ENCODE data around the gene APOA5. TPM values are rescaled to one million over a fixed set of nuclear protein-coding genes. Genes with fewer than 3 reads are reported as not detected.
A peak's percentile ranks its signal among the peaks of the same experiment; 100 is the strongest.

Gene APOA5
- total RNA-seq, 1 donor: not detected

DNA sequence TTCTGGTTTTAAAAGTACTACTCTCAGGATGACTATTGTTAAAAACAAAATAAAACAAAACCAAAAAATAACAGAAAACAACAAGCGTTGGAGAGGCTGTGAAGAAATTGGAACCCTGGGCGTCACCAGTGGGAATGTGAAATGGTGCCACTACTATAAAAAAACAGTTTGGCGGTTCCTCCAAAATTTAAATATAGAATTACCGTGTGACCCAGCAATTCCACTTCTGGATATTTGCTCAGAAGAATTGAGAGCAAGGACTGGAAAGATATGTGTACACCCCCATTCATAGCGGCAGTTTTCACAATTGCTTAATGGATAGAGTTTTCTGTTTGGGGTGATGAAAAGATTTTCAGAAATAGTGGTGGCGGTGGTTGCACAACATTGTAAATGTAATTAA lies 22.8 kb upstream of the APOA5 start:
- DNase-seq (ENCODE audit: low read depth): no peak
- no peak overlapping the region for H3K4me3 ChIP-seq (ENCODE audit: low read depth, low read length)
- TF ChIP-seq, protein P1, sequence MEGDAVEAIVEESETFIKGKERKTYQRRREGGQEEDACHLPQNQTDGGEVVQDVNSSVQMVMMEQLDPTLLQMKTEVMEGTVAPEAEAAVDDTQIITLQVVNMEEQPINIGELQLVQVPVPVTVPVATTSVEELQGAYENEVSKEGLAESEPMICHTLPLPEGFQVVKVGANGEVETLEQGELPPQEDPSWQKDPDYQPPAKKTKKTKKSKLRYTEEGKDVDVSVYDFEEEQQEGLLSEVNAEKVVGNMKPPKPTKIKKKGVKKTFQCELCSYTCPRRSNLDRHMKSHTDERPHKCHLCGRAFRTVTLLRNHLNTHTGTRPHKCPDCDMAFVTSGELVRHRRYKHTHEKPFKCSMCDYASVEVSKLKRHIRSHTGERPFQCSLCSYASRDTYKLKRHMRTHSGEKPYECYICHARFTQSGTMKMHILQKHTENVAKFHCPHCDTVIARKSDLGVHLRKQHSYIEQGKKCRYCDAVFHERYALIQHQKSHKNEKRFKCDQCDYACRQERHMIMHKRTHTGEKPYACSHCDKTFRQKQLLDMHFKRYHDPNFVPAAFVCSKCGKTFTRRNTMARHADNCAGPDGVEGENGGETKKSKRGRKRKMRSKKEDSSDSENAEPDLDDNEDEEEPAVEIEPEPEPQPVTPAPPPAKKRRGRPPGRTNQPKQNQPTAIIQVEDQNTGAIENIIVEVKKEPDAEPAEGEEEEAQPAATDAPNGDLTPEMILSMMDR (IDR thresholded peaks at IDR 0.05; ENCODE audit: insufficient read depth, low read depth, low read length): no peak

DNA sequence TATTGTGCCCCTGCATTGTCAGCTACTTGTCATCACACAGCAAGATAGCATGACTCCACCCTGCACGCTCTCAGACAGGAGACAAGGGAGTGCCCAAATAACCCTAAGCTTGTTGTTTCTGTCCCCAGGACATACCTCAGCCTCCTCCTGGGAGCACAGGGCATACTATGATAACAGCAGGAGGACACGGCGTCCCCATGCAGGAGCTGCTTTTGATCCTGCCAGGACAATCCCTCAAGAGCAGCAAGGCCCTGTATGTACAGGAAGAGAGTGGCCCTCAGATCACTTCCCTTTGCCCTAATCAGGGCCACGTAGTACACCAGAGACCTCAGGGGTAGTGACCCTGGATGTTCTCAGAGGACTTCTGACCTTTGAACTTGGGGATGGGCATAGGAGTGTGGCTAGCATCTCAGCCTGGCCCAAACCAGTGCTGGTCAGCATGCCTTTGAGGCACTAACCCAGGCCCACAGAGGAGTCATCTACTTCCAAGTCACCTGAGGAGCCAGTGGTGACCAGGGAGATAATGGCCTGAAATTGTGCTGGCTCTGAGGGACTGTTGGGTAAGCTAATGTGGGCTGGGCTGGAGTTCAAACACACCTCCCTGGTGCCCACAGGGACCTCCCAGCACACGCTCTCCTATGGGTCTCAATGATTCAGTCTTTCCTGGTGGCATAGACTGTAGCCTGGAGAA lies 22.2 kb upstream of the APOA5 start:
- H3K4me3 ChIP-seq (ENCODE audit: low read depth, low read length): no peak overlapping the region
- TF ChIP-seq, protein P1 (IDR thresholded peaks at IDR 0.05; ENCODE audit: insufficient read depth, low read depth, low read length): no peak
- DNase-seq (ENCODE audit: low read depth): no peak

- DNase-seq (ENCODE audit: low read depth): no peak
- no peak overlapping the region for H3K4me3 ChIP-seq (ENCODE audit: low read depth, low read length)
- TF ChIP-seq, protein P1 (IDR thresholded peaks at IDR 0.05; ENCODE audit: insufficient read depth, low read depth, low read length): no peak
Measured at GRCh38 chr11:116813170-116813569, 21.5 kb upstream of the APOA5 start.

DNA sequence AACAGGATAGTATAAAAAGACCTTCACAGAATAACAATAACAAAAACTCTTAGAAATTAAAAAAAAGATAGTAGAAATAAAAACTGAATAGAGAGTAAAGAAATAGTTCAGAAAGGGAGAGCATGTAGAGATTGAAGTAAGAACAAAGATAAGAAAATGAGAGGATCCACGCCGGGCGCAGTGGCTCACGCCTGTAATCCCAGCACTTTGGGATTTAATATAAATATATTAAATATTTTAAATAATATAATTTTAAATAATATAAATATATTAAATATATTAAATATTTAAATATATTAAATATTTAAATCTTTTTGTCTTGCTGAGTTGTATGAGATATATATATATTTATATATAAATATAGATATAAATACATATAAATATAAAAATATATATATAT lies 20.4 kb upstream of the APOA5 start:
- DNase-seq (ENCODE audit: low read depth): no peak
- no peak overlapping the region for H3K4me3 ChIP-seq (ENCODE audit: low read depth, low read length)
- TF ChIP-seq, protein P1 (IDR thresholded peaks at IDR 0.05; ENCODE audit: insufficient read depth, low read depth, low read length): no peak

GRCh38 chr11:116811194-116811593 lies 19.5 kb upstream of the APOA5 start:
- TF ChIP-seq, protein P1 (IDR thresholded peaks at IDR 0.05; ENCODE audit: insufficient read depth, low read depth, low read length): no peak
- DNase-seq (ENCODE audit: low read depth): no peak
- no peak overlapping the region for H3K4me3 ChIP-seq (ENCODE audit: low read depth, low read length)

DNA sequence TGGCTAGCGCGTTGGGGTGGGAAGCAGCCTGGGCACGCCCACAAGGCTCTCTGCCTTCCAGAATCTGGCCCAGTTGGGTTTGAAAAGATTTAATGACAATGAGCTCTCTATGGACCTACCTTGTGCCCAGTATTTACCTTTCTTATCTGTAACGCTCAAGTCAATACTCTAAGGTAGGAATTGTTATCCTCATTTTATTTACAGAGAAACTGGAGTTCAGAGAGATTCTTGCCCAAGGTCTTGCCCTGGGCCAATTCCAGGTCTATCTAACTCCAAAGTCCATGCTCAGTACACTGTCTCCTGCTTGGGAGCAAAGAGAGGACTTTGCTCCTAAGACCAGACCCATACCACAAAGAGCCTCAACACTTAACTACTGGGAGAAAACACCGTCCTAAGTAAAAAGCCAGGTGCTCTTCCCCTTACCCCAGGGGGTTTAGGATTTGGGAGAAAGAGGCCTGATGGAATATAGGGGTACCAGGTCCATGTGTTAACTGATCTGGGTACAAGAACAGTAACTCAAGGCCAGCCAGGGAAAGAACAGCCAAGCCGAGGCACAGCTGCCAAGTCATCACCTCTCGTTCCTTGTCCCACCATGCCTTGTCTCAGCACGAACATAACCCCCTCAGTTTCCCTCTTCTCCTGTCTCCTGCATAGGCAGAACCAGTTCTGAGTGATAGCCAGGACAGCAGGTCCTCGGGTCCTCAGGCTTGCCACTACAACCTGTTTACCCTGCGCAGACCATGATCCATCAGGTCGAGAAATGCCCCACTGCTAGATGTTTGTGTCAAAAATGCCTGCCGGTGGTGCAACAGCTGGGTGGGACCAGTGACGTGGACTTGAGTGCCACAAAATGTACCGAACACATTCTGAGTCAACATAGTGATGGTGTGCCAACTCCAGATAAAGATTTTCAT lies 16.8 kb upstream of the APOA5 start:
- H3K4me3 ChIP-seq (ENCODE audit: low read depth, low read length): no peak overlapping the region
- TF ChIP-seq, protein P1 (IDR thresholded peaks at IDR 0.05; ENCODE audit: insufficient read depth, low read depth, low read length): no peak
- DNase-seq (ENCODE audit: low read depth): peak; percentile 31

All from fibroblast of villous mesenchyme (primary cell).